GM19043 (cell line): ENCODE measurements around the gene RBMY1A1.
A peak's percentile ranks its signal among the peaks of the same experiment; 100 is the strongest.
"Not testable (repeated sequence)": the region's sequence is repeated elsewhere in the genome, so short reads cannot be mapped to it uniquely, and the experiment has no call there.

Source experiments
- ATAC-seq: cut with Tn5 transposase; IDR thresholded peaks from one replicate; pipeline ENCODE4 v1.9.1; 2021; ENCODE audit warnings: low read depth; ENCODE audit not compliant: unreplicated experiment

The RBMY1A1 gene

DNA sequence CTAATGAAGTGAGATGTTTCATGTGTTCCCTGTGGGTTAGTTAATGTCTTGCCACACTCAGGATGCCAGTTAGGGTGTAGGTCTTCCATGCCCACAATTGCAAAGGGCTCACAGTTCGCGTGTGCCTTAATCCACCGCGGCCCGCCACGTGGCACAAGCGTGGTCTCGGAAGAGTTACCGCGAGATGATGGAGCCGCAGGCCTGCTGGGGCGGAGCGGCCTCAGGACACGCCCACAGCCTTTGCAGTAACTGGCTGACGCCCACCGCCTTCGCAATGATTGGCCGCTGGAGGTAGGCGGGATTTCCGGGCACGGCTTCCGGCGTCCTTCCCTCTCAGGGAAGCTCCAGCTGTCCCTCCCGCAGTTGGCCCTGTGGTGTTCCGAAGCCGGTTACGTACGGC, at the start of gene RBMY1A1:
Gene RBMY1A1, plus strand, starts transcription at position 301 of the 400 bp plus-strand sequence. CDS start 2,013 bp downstream, outside the sequence.
- not testable (repeated sequence) for ATAC-seq

DNA sequence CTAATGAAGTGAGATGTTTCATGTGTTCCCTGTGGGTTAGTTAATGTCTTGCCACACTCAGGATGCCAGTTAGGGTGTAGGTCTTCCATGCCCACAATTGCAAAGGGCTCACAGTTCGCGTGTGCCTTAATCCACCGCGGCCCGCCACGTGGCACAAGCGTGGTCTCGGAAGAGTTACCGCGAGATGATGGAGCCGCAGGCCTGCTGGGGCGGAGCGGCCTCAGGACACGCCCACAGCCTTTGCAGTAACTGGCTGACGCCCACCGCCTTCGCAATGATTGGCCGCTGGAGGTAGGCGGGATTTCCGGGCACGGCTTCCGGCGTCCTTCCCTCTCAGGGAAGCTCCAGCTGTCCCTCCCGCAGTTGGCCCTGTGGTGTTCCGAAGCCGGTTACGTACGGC, 23.6 kb upstream of the RBMY1A1 start, which contains the start of gene RBMY1B:
Gene RBMY1B, plus strand, starts transcription at position 301 of the 400 bp plus-strand sequence. CDS start 2,013 bp downstream, outside the sequence.
- not testable (repeated sequence) for ATAC-seq

DNA sequence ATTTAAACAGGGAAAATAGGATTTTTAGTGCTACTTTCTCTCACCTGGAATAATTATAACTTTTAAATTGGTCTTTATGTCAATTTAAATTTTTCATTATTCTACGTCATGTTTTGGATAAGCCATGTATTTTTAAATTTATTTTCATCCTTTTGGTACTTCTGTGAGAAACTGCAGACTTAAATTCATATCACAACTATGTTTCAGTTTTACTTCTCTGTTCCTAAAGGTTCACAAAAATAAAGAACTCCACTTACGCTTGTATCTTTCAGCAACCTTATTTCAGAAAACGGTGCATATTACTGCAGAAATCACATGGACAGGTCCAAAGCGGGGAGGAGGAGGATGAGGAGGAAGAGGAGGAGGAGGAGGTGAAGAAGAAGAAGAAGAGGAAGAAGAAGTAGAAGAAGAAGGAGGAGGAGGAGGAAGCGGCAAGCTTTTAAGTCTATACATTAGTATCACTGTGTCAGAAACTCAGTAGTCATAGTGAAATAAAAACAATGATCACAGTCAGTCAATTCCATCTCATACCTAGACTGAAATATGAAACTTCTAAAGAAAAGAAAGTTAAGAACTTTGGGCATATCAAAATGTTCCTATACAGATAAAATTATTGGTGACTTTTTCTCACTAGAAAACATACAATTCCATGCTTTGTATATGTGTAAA, 24.8 kb downstream of the RBMY1A1 start:
- ATAC-seq, result peak; percentile 83

DNA sequence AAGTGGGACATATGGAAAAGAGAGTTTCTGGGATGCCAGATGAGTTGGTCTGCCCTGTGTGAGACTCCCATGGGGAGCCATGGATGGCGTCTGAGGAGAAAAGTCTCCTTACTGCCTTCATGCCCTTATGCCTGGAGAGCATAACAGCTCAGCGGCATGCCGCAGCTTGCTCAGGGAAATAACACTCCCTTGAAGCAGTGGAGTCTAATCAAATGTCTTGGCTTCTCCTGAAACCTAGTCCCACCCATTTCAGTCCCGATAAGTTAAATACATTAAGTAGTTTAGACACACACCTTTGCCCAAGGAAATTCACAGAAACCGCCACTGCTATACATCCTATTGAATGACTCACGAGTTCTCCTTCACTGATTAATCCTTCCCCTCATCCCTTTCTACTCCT, 50.8 kb downstream of the RBMY1A1 start:
- no peak for ATAC-seq

DNA sequence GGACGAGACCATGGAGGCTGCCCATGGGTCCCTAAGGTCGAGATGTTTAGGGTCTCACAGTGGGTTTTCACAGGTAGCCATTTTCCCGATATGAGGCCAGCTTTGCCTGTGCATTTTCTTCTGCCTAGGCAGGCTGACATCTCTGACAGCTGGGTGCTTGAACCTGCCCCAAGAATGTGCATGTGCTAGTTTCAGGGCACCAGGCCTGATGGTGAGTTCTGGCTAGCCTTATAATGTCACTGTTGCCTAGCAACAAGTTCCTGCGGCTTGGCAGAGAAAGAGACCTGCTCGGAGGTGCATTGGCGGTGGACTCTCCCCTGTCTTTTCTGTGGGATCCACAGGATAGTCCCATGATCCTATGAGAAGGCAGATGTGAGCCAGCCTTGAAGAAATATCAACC, 51.8 kb downstream of the RBMY1A1 start:
- not testable (repeated sequence) for ATAC-seq

DNA sequence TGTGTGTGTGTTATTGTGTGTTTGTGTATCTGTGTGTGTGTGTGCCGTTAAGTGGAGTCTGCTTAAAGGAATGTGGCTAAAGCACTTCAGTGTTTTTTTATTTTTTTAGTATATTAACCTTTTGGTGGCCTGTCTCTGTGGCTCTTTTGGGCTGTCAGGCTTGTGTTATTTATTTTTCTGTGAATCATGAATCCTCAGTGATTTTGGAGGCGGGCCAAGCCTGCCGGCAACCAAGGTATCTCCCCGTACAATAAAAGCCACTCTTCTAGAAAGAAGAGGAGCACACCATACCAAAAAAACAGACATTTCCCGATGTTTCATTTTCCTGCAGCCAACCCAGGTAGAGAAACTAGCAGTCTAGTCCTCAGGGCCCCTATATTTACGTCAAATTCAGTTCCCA, 57.4 kb downstream of the RBMY1A1 start:
- ATAC-seq, result no peak

DNA sequence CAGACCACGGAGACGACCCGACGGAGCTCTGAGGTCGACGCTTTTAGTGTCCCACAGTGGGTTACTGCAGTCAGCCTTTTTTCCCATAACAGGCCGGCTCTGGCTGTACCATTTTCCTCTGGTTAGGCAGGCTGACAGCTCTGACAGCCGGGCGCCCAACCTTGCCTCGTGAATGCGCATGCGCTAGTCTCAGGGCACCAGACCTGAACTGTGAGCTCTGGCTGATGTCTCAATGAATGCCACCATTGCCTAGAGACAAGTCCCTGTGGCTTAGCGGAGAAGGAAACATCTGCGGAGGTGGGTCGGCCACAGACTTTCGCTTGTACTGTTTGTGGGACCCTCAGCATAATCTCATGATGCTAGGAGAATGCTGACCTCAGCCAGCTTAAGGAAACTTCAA, 61.6 kb downstream of the RBMY1A1 start:
- not testable (repeated sequence) for ATAC-seq
